Medulla oblongata (tissue), 1 donor: ENCODE measurements around the gene TRPM3.
A peak's percentile ranks its signal among the peaks of the same experiment; 100 is the strongest.
"Not testable (repeated sequence)": the region's sequence is repeated elsewhere in the genome, so short reads cannot be mapped to it uniquely, and the experiment has no call there.

ENCODE experiments used
- DNase-seq: peaks from one replicate; pipeline ENCODE4 v3.0.0-alpha.2; 2015; ENCODE audit errors: extremely low spot score

Gene TRPM3

GRCh38 chr9:70765946-70766345 is 355.5 kb downstream of the TRPM3 start:
- no peak for DNase-seq

GRCh38 chr9:70761139-70761670 is 360.2 kb downstream of the TRPM3 start:
- no peak for DNase-seq

- DNase-seq, result no peak
Measured at GRCh38 chr9:70760228-70760627, 361.2 kb downstream of the TRPM3 start.

- DNase-seq, result no peak
Measured at GRCh38 chr9:70753311-70753710, 368.1 kb downstream of the TRPM3 start.

GRCh38 chr9:70749066-70749465 is 372.4 kb downstream of the TRPM3 start:
- DNase-seq, result no peak

- DNase-seq, result no peak
Measured at GRCh38 chr9:70747261-70747718, 374.1 kb downstream of the TRPM3 start.

- DNase-seq, result no peak
Measured at GRCh38 chr9:70746760-70747159, 374.7 kb downstream of the TRPM3 start.

GRCh38 chr9:70746316-70746715 is 375.1 kb downstream of the TRPM3 start:
- DNase-seq, result no peak

GRCh38 chr9:70724794-70725193 is 396.6 kb downstream of the TRPM3 start:
- not testable (repeated sequence) for DNase-seq

GRCh38 chr9:70724025-70724424 is 397.4 kb downstream of the TRPM3 start:
- not testable (repeated sequence) for DNase-seq

GRCh38 chr9:70706797-70707196 is 414.6 kb downstream of the TRPM3 start:
- not testable (repeated sequence) for DNase-seq

- DNase-seq, result no peak
Measured at GRCh38 chr9:70701163-70701562, 420.3 kb downstream of the TRPM3 start.

- DNase-seq, result peak; percentile 30
Measured at GRCh38 chr9:70696694-70697335, 424.6 kb downstream of the TRPM3 start.

GRCh38 chr9:70694758-70695157 is 426.7 kb downstream of the TRPM3 start:
- DNase-seq, result no peak

GRCh38 chr9:70693186-70693585 is 428.2 kb downstream of the TRPM3 start:
- DNase-seq, result no peak

- DNase-seq, result no peak
Measured at GRCh38 chr9:70692431-70692830, 429.0 kb downstream of the TRPM3 start.

- DNase-seq, result no peak
Measured at GRCh38 chr9:70688704-70689103, 432.7 kb downstream of the TRPM3 start.

- DNase-seq, result no peak
Measured at GRCh38 chr9:70683841-70684240, 437.6 kb downstream of the TRPM3 start.

- no peak for DNase-seq
Measured at GRCh38 chr9:70682298-70682697, 439.1 kb downstream of the TRPM3 start.

- no peak for DNase-seq
Measured at GRCh38 chr9:70679845-70680244, 441.6 kb downstream of the TRPM3 start.

- no peak for DNase-seq
Measured at GRCh38 chr9:70678153-70678552, 443.3 kb downstream of the TRPM3 start.

GRCh38 chr9:70677055-70677735 is 444.2 kb downstream of the TRPM3 start:
- DNase-seq, result no peak

- no peak for DNase-seq
Measured at GRCh38 chr9:70675868-70676370, 445.5 kb downstream of the TRPM3 start.
